ENCODE data around the gene METTL5.
"Not testable (repeated sequence)": the region's sequence is repeated elsewhere in the genome, so short reads cannot be mapped to it uniquely, and the experiment has no call there.

Gene METTL5

DNA sequence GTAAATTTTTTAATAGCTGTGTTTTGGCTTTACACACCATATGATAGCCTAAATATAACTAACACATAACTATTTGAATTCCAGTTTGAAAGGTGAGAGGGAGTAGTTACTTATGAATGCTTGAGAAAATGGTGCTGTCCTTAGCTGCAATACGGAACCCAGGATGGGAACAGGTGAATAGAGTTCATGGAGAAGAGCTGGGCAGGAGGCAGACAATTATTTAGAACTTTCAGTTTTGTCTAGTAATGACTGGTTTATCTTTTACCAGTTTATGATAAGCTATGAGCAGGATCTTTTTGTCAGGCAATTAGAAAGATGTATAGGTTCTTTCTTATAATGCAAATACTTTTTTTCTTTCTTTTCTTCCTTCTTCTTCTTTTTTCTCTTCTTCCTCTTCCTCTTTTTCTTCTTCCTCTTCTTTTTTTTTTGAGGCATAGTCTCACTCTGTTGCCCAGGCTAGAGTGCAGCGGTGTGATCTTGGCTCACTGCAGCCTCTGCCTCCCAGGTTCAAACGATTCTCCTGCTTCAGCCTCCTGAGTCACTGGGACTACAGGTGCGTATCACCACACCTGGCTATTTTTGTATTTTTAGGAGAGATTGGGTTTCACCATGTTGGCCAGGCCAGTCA, 28.4 kb upstream of the METTL5 start:
- H3K4me3 ChIP-seq (ENCODE audit: low read length), result no peak overlapping the region
- no peak overlapping the region for H3K27ac ChIP-seq (ENCODE audit: low read depth, low read length)
- no peaks in the 10 kb centered on the region; the same call in 1 of the 2 replicates for H3K36me3 ChIP-seq (ENCODE audit: insufficient read depth, low read length)
- no peak overlapping the region for H3K9ac ChIP-seq (ENCODE audit: low read depth, low read length)
- no peaks in the 10 kb centered on the region for H3K27me3 ChIP-seq (ENCODE audit: insufficient read depth, low read length)
- peaks cover 4% of the 10 kb centered on the region; the same call in 1 of the 2 replicates for H3K4me1 ChIP-seq (ENCODE audit: insufficient read depth, low read length)
- over 99% methylated on average over 4 of the region's 4 CpGs for WGBS
- no peaks in the 10 kb centered on the region for H3K9me3 ChIP-seq (ENCODE audit: insufficient read depth, low read depth, low read length)

DNA sequence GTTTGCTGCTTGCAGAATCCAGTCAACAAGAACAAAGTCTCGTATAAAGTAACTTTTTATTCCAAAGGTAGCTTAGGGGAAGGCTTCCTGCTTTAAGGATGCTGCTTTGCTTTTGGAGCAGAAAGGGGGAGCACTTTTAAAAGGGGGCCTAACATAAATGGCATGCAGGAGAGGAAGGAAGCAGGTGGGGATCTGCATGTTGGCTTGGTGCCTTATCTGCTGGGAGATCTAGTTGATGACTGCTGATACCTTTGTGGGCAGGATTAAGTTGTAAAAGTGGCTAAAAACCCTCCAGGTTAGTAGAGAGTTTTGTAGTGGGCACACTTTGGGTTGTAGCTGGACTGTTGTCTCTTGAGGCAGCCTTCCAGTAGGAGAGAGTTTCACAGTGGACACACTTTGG, 25.0 kb upstream of the METTL5 start:
- Histone ChIP-seq H3K36me3 (ENCODE audit: insufficient read depth, low read length) (no peaks in the 10 kb centered on the region; the same call in 1 of the 2 replicates), H3K9ac (ENCODE audit: low read depth, low read length) (no peak overlapping the region), H3K4me1 (ENCODE audit: insufficient read depth, low read length) (no peaks in the 10 kb centered on the region; the same call in 1 of the 2 replicates), H3K9me3 (ENCODE audit: insufficient read depth, low read depth, low read length) (no peaks in the 10 kb centered on the region), H3K27me3 (ENCODE audit: insufficient read depth, low read length) (no peaks in the 10 kb centered on the region), H3K4me3 (ENCODE audit: low read length) (no peak overlapping the region), H3K27ac (ENCODE audit: low read depth, low read length) (no peak overlapping the region)
- WGBS, result 88% methylated on average over 1 of the region's 1 CpG

DNA sequence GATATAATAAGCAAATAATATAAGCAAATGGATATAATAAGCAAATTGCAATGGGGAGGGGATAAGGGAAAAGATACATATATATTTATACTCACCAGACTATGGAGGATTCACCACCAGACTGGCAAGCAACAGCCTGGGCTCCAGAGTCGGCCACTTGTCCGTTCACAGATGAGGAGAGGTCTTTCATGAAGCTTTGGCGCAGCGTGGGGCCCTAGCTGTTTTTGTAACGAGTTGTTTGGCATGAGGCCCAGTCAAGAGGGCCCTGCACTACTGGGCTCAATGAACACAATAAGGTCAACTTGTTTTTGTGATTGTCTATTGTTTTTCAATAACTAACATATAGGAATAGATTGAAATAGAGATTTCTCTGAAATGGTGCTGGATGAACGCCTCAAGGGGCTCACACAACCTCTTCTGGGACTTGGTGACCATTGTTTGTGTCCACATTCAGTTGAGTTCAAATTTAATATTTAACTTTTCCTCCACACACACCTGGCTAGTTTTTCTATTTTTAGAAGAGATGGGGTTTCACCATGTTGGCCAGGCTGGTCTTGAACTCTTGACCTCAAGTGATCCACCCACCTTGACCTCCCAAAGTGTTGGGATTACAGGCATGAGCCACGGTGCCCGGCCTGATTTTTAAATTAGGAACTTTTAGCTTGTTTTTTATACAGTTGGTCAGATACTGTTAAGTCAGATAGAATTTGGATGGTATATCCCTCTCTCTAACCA, 24.4 kb upstream of the METTL5 start:
- not testable (repeated sequence) for H3K9me3 ChIP-seq (ENCODE audit: insufficient read depth, low read depth, low read length)

DNA sequence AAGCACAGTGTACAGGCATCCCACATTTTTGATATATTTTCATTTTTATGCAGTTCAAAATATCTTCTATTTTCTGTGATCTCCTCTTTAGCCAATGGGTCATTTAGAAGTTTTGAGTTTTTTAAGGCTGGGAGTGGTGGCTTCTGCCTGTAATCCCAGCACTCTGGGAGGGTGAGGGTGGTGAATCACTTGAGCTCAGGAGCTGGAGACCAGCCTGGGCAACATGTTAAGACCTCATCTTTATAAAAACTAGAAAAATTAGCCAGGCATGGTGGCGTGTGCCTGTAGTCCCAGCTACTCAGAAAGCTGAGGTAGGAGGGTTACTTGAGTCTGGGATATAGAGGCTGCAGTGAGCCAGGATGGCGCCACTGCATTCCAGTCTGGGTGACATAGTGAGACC, 20.3 kb upstream of the METTL5 start:
- 83% methylated on average over 2 of the region's 2 CpGs for WGBS
- H3K27ac ChIP-seq (ENCODE audit: low read depth, low read length), result no peak overlapping the region
- no peak overlapping the region for H3K9ac ChIP-seq (ENCODE audit: low read depth, low read length)
- no peaks in the 10 kb centered on the region for H3K27me3 ChIP-seq (ENCODE audit: insufficient read depth, low read length)
- H3K4me1 ChIP-seq (ENCODE audit: insufficient read depth, low read length), result no peaks in the 10 kb centered on the region; the same call in 1 of the 2 replicates
- H3K4me3 ChIP-seq (ENCODE audit: low read length), result no peak overlapping the region
- H3K9me3 ChIP-seq (ENCODE audit: insufficient read depth, low read depth, low read length), result no peaks in the 10 kb centered on the region
- H3K36me3 ChIP-seq (ENCODE audit: insufficient read depth, low read length), result peaks cover 6% of the 10 kb centered on the region; the same call in 1 of the 2 replicates

More for the DNA sequence above, 24.4 kb upstream of the METTL5 start:
- H3K36me3 ChIP-seq (ENCODE audit: insufficient read depth, low read length); H3K27ac ChIP-seq (ENCODE audit: low read depth, low read length); H3K27me3 ChIP-seq (ENCODE audit: insufficient read depth, low read length); H3K9ac ChIP-seq (ENCODE audit: low read depth, low read length); H3K4me1 ChIP-seq (ENCODE audit: insufficient read depth, low read length); H3K4me3 ChIP-seq (ENCODE audit: low read length): not testable (repeated sequence)
- 87% methylated on average over 7 of the region's 8 CpGs for WGBS

DNA sequence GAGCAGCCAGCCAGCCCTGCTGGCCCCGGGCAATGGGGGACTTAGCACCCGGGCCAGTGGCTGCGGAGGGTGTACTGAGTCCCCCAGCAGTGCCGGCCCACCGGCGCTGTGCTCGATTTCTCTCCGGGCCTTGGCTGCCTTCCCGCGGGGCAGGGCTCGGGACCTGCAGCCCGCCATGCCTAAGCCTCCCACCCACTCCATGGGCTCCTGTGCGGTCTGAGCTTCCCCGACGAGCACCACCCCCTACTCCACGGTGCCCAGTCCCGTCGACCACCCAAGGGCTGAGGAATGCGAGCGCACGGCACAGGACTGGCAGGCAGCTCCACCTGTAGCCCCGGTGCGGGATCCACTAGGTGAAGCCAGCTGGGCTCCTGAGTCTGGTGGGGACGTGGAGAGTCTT, 16.9 kb upstream of the METTL5 start:
- H3K9ac ChIP-seq (ENCODE audit: low read depth, low read length); H3K27ac ChIP-seq (ENCODE audit: low read depth, low read length); H3K4me3 ChIP-seq (ENCODE audit: low read length); H3K36me3 ChIP-seq (ENCODE audit: insufficient read depth, low read length); H3K9me3 ChIP-seq (ENCODE audit: insufficient read depth, low read depth, low read length); H3K27me3 ChIP-seq (ENCODE audit: insufficient read depth, low read length); H3K4me1 ChIP-seq (ENCODE audit: insufficient read depth, low read length): not testable (repeated sequence)
- WGBS, result 96% methylated on average over 18 of the region's 24 CpGs

DNA sequence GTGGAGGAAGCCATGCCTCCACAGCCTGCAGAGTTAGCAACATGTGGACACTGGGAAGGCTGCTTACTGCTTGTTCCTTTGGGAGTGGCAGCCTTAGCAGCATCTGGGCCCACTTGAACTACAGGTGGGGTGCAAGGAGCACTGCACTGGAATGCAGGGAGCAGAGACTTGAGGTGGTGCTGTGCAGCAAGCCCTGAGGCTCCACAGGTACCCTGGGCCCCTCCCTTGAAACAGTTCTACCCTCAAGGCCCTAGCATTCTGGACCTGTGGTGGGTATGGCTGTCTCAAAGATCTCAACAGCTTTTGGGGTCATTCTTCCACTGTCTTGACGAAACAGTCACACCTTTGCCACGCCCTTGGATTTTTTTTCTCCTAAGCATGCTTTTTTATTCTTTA, 16.0 kb upstream of the METTL5 start:
- no peaks in the 10 kb centered on the region for H3K9me3 ChIP-seq (ENCODE audit: insufficient read depth, low read depth, low read length)
- H3K27me3 ChIP-seq (ENCODE audit: insufficient read depth, low read length), result no peaks in the 10 kb centered on the region
- peaks cover 6% of the 10 kb centered on the region; the same call in 1 of the 2 replicates for H3K36me3 ChIP-seq (ENCODE audit: insufficient read depth, low read length)
- no peak overlapping the region for H3K27ac ChIP-seq (ENCODE audit: low read depth, low read length)
- H3K9ac ChIP-seq (ENCODE audit: low read depth, low read length), result no peak overlapping the region
- H3K4me1 ChIP-seq (ENCODE audit: insufficient read depth, low read length), result no peaks in the 10 kb centered on the region
- 96% methylated on average over 2 of the region's 2 CpGs for WGBS
- no peak overlapping the region for H3K4me3 ChIP-seq (ENCODE audit: low read length)

DNA sequence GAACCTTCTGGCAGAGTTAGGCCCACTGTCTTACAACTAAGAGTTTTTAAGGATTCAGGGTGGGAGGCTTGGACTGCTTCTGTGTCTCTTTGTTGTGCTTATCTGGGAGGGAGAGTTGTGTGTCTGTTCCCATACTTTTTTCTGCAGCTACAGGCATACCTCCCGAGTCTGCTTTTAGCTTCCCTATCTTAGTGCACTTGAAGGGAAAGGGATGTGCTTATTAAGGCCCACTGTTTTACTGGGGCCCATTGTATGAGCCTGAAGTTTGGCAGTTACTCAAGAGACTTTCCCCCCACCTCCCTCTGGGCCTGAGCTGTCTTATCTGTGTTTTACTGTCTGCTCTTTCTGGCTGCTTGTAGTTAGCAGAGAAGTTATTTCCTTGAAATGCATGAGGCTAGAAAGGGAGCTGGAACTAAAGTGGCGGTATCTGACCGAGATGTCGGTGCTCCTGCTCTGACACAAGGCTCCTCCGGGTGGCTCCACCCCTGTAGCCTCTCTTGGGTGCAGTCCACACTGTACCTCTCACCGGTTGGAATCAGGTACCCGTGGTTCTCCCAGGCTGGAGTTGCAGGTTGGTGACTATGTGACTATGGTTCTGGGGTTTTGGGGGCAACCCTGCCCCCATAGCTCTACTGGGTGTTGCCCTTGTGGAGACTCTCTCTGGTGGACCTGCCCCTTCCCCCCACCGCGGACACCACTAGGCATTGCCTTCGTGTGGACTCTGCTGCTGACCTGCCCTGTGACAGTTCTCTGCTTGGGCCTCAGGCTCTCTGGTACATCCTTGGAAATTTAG, 15.4 kb upstream of the METTL5 start:
- Histone ChIP-seq H3K27me3 (ENCODE audit: insufficient read depth, low read length) (no peaks in the 10 kb centered on the region), H3K9ac (ENCODE audit: low read depth, low read length) (no peak overlapping the region), H3K4me3 (ENCODE audit: low read length) (no peak overlapping the region), H3K4me1 (ENCODE audit: insufficient read depth, low read length) (no peaks in the 10 kb centered on the region), H3K27ac (ENCODE audit: low read depth, low read length) (no peak overlapping the region), H3K36me3 (ENCODE audit: insufficient read depth, low read length) (peaks cover 6% of the 10 kb centered on the region; the same call in 1 of the 2 replicates), H3K9me3 (ENCODE audit: insufficient read depth, low read depth, low read length) (no peaks in the 10 kb centered on the region)
- 84% methylated on average over 10 of the region's 10 CpGs for WGBS

DNA sequence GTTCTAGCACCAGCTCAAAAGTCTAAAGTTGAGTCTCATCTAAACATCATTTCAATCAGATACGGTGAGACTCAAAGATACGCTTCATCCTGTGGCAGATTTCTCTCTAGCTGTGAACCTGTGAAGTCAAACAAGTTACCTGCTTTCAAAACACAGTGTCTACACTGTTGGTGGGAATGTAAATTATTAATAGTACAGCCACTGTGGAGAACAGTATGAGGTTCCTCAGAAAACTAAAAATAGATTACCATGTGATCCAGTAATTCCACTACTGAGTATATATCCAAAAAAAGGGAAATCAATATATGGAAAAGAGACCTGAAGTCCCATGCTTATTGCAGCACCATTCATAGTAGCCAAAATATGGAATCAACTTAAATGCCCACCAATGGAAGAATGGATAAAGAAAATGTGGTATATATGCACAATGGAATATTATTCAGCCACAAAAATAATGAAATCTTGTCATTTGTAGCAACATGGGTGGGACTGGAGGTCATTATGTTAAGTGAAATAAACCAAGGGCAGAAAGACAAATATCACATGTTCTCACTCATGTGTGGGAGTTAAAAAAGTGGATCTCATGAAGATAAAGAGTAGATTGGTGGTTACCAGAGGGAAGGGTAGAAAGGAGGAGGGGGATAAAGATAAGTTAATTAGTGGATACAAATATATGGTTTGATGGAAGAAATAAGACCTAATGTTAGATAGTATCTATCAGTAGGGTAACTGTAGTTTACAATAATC, 14.2 kb upstream of the METTL5 start:
- no peaks in the 10 kb centered on the region for H3K27me3 ChIP-seq (ENCODE audit: insufficient read depth, low read length)
- H3K4me1 ChIP-seq (ENCODE audit: insufficient read depth, low read length), result no peaks in the 10 kb centered on the region
- 90% methylated on average over 2 of the region's 2 CpGs for WGBS
- H3K9ac ChIP-seq (ENCODE audit: low read depth, low read length), result no peak overlapping the region
- no peaks in the 10 kb centered on the region for H3K9me3 ChIP-seq (ENCODE audit: insufficient read depth, low read depth, low read length)
- no peak overlapping the region for H3K4me3 ChIP-seq (ENCODE audit: low read length)
- H3K27ac ChIP-seq (ENCODE audit: low read depth, low read length), result no peak overlapping the region
- H3K36me3 ChIP-seq (ENCODE audit: insufficient read depth, low read length), result peaks cover 6% of the 10 kb centered on the region; the same call in 1 of the 2 replicates

DNA sequence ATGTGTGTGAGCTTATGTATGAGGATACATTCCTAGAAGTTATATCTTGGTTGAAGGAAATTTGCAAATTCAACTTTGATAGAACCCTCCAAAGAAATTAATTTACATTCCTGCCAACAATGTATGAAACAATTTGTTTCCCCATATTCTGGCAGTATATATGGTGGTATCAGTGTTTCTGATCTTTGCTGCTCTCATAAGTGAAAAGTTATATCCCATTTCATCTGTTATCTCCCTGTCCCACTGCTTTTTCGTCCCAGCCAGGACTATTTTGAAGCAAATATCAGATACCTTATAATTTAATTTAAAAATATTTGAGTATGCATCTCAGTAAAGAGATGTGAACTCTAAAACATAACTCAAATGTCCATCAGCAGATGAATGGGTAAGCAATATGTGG, 9.7 kb upstream of the METTL5 start:
- WGBS, result no CpG with 5 or more reads among the region's 1 CpG
- no peak overlapping the region for H3K4me3 ChIP-seq (ENCODE audit: low read length)
- H3K4me1 ChIP-seq (ENCODE audit: insufficient read depth, low read length), result no peaks in the 10 kb centered on the region
- H3K36me3 ChIP-seq (ENCODE audit: insufficient read depth, low read length), result peaks cover 3% of the 10 kb centered on the region; the same call in 1 of the 2 replicates
- no peak overlapping the region for H3K9ac ChIP-seq (ENCODE audit: low read depth, low read length)
- H3K27ac ChIP-seq (ENCODE audit: low read depth, low read length), result no peak overlapping the region
- no peaks in the 10 kb centered on the region for H3K27me3 ChIP-seq (ENCODE audit: insufficient read depth, low read length)
- no peaks in the 10 kb centered on the region for H3K9me3 ChIP-seq (ENCODE audit: insufficient read depth, low read depth, low read length)

DNA sequence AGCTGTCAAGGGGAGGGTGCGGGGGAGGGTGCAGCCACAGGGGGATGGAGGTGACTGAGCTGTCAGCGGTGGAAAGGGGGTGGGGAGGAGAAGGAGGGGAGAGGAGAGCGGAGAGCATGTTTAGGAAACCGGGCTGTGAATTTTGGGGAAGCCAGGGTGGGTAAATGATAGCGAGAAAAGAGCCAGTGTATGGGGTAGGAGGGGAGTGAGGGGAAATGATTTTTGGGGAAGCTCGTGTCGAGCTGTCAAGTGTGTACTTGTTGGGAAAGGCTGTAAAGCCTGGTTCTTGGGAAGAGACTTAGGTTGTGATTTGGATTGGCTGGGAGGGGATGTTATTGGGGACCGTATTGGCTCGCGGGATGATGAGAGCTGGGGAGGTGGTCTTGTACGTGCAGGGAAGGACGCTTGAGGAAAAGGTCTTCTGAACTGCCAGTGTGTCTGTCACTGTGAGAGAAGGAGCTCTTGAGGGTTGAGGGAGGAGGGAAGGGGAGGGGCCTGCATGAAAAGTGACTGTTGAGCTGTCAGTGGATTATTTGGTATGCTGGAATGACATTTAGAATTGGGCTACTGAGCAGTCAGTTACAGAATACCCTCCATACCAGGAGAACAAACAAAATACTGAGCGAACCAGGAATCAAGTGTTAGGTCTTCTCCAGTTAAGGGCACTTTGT, 3.6 kb upstream of the METTL5 start:
- H3K27ac ChIP-seq (ENCODE audit: low read depth, low read length), result no peak overlapping the region
- H3K27me3 ChIP-seq (ENCODE audit: insufficient read depth, low read length), result no peaks in the 10 kb centered on the region
- peaks cover 6% of the 10 kb centered on the region; the same call in 1 of the 2 replicates for H3K4me1 ChIP-seq (ENCODE audit: insufficient read depth, low read length)
- WGBS, result 4% methylated on average over 13 of the region's 13 CpGs
- H3K9me3 ChIP-seq (ENCODE audit: insufficient read depth, low read depth, low read length), result no peaks in the 10 kb centered on the region
- peak overlapping the region; percentile 74 for H3K4me3 ChIP-seq (ENCODE audit: low read length)
- no peak overlapping the region; the same call in 1 of the 2 replicates for H3K9ac ChIP-seq (ENCODE audit: low read depth, low read length)
- H3K36me3 ChIP-seq (ENCODE audit: insufficient read depth, low read length), result peaks cover 3% of the 10 kb centered on the region; the same call in 1 of the 2 replicates

All from HUES64 (cell line).